Right lobe of liver (tissue), 6 donors: Measurements from ENCODE around the gene PLRG1. TPM values are rescaled to one million over a fixed set of nuclear protein-coding genes. Genes with fewer than 3 reads are reported as not detected.
A peak's percentile ranks its signal among the peaks of the same experiment; 100 is the strongest.

ENCODE experiments used
- ATAC-seq, 4 donors: fragments of 200-7000 bp; cut with Tn5 transposase; one replicate each; pipeline ENCODE4 v1.9.1; 2020; ENCODE audit warnings: mild to moderate bottlenecking in 4 of 4, moderate library complexity in 4 of 4
- DNase-seq, 3 donors: peaks; one replicate each; pipeline ENCODE4 v3.0.0-alpha.2; 2020
- H3K27ac ChIP-seq, 3 donors: fragments of 200-600 bp; one replicate each; pipeline ENCODE4 v1.8.0; 2022
- H3K27me3 ChIP-seq, 2 donors: fragments of 200-600 bp; one replicate each; pipeline ENCODE4 v1.8.0; 2022
- H3K36me3 ChIP-seq, 4 donors: fragments of 200-600 bp; sonication (generic) in 1 of 4; one replicate each; pipeline versions ENCODE4 v1.5.1 to v1.8.0; 2017 to 2022; ENCODE audit warnings: control low read depth in 1 of 4
- H3K4me1 ChIP-seq, 4 donors: fragments of 200-600 bp; sonication (generic) in 1 of 4; one replicate each; pipeline versions ENCODE4 v1.5.1 to v1.8.0; 2017 to 2022; ENCODE audit warnings: control low read depth in 1 of 4
- H3K4me3 ChIP-seq, 3 donors: fragments of 200-600 bp; one replicate each; pipeline ENCODE4 v1.8.0; 2022
- H3K9me3 ChIP-seq, 4 donors: fragments of 200-600 bp; sonication (generic) in 1 of 4; one replicate each; pipeline versions ENCODE4 v1.5.1 to v1.8.0; 2017 to 2022; ENCODE audit warnings: control low read depth in 1 of 4
- POLR2A ChIP-seq: fragments of 450-650 bp; IDR thresholded peaks from one replicate; pipeline ENCODE4 v1.6.1; 2017; ENCODE audit warnings: antibody characterized with exemption, mild to moderate bottlenecking
- WGBS: methylation state at CpG from one replicate; pipeline ENCODE4 v1.1.6; 2018; ENCODE audit warnings: low coverage, low lambda C conversion rate; ENCODE audit not compliant: insufficient coverage; ENCODE audit errors: missing lambda C conversion rate; 5-methylcytosine and 5-hydroxymethylcytosine counted together
- intact Hi-C, 2 donors: fragments of 100-400 bp; cut with DNase I; formaldehyde crosslinking; loops; one replicate each; pipeline versions ENCODE4 v1.11.2 to v1.14.1; 2022
- total RNA-seq, 6 experiments: library from RNA; depleted of rRNA in 2 of 6; stranded (reverse); fragments of >200 nt in 2 of 6; fragmentation: NEBNext Ultra II Directional in 3 of 6; extraction: Animal tissue kit (Norgen Biotek cat#: 25700) in 3 of 6; gene quantifications; one replicate each; pipeline versions ENCODE4 v1.1.0 to v1.2.4, GENCODE V29; 2016 to 2023
- TF ChIP-seq, protein P1 (sequence below), 4 donors: fragments of 200-600 bp in 3 of 4; fragments of 450-650 bp in 1 of 4; IDR thresholded peaks; one replicate each; pipeline versions ENCODE4 v1.5.1 to v1.8.0; 2016 to 2022; ENCODE audit warnings: antibody characterized with exemption in 4 of 4, mild to moderate bottlenecking in 2 of 4
- donor health status: DM: no; HTN: yes; CAD: no.
- donor health status: DM: no; HTN: no; CAD: no.
- donor health status: DM: no; HTN: no; CAD: no.
- donor health status: DM: no; HTN: yes; CAD: no.
- donor health status: DM: no; HTN: yes; CAD: no.

PLRG1 gene
- total RNA-seq, 6 experiments from 2014 or later: 33.1 to 55.8 (median 39.2) TPM

DNA sequence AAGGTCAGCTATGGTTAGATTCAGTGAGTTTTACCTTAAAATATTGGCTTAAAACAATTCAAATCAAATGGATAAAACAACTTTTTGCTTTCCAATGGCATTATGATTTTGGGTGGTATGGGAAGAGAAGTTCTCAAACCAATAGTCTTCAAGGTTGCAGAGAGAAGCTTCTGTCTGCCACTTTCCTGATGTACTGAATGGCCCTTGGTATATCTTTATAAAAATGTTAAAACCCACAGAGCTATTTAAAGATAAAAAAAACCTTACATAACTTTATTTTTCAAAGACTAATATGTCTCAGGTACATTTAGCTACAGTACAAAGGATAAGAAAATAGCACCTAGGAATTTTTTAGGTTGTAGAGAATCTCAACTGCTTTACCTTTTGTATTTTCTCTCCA lies 33.5 kb upstream of the PLRG1 start:
- intact Hi-C loops: no loop called here
- peak overlapping the region in 2 of 3 donors; percentile 8 to 90 for H3K27ac ChIP-seq
- no peak for DNase-seq
- TF ChIP-seq, protein P1, sequence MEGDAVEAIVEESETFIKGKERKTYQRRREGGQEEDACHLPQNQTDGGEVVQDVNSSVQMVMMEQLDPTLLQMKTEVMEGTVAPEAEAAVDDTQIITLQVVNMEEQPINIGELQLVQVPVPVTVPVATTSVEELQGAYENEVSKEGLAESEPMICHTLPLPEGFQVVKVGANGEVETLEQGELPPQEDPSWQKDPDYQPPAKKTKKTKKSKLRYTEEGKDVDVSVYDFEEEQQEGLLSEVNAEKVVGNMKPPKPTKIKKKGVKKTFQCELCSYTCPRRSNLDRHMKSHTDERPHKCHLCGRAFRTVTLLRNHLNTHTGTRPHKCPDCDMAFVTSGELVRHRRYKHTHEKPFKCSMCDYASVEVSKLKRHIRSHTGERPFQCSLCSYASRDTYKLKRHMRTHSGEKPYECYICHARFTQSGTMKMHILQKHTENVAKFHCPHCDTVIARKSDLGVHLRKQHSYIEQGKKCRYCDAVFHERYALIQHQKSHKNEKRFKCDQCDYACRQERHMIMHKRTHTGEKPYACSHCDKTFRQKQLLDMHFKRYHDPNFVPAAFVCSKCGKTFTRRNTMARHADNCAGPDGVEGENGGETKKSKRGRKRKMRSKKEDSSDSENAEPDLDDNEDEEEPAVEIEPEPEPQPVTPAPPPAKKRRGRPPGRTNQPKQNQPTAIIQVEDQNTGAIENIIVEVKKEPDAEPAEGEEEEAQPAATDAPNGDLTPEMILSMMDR (IDR thresholded peaks at IDR 0.05): no peak
- no peak for TF ChIP-seq POLR2A
- H3K9me3 ChIP-seq: no peaks in the 10 kb centered on the region
- H3K27me3 ChIP-seq: no peaks in the 10 kb centered on the region
- no peak overlapping the region for H3K4me3 ChIP-seq
- peaks cover 0 to 8% (median 0%) of the 10 kb centered on the region in 4 donors for H3K4me1 ChIP-seq
- peak in 2 of 4 donors; percentile 0 to 1 for ATAC-seq
- peaks cover 0 to 39% (median 20%) of the 10 kb centered on the region in 4 donors for H3K36me3 ChIP-seq

DNA sequence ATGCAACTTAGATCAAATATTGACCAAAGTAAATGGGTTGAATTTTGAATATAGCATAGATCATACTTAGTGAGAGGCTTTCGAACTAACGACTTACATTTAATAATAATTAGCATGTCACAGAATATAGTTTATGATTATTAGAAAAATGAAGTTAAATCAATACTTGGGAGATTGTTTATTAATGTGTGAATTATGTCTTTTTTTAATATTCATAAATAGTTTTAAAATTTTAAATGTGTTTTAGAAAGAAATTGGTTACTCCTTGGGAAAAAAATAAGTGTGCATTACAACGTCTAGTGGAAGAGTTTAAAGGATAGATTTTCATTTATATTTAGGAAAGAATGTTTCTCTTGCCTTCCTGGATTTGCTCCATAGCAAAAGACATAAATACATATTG lies 33.0 kb upstream of the PLRG1 start:
- 22% methylated on average over 3 of the region's 3 CpGs for WGBS
- no peak for TF ChIP-seq POLR2A
- TF ChIP-seq, protein P1 (IDR thresholded peaks at IDR 0.05): no peak

DNA sequence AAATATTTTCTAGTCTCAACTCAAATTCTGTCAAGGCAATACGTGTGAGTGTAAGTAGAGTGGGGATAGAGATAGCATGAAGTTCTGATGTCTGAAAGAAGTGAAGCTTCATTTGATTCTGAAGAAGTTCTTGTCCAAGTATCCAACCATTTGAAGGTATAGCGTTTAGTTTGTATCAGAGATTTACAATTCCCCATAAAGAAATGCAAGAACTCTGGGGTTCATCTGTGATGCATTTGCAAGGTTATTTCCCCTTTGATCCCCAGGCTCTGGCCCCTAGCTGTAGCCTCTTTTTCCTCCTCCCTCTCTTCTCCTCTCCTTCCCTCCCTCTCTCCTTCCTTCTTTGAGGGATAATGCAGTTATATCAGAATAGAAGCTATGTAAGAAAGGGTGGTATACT lies 32.5 kb upstream of the PLRG1 start:
- TF ChIP-seq, protein P1 (IDR thresholded peaks at IDR 0.05): no peak
- TF ChIP-seq POLR2A: peak; percentile 55
- peaks cover 0 to 30% (median 14%) of the 10 kb centered on the region in 4 donors for H3K36me3 ChIP-seq
- H3K9me3 ChIP-seq: no peaks in the 10 kb centered on the region
- ATAC-seq: peak in 2 of 4 donors; percentile 3 to 28
- peaks cover 0 to 17% (median 4%) of the 10 kb centered on the region in 4 donors for H3K4me1 ChIP-seq
- intact Hi-C loops: no loop called here
- H3K27me3 ChIP-seq: no peaks in the 10 kb centered on the region
- peak overlapping the region in 1 of 3 donors; percentile 48 for H3K27ac ChIP-seq
- WGBS: 27% methylated on average over 2 of the region's 2 CpGs
- H3K4me3 ChIP-seq: no peak overlapping the region
- DNase-seq: no peak

More for the DNA sequence above, 33.0 kb upstream of the PLRG1 start:
- H3K27ac ChIP-seq: peak overlapping the region in 2 of 3 donors; percentile 8 to 90
- no peaks in the 10 kb centered on the region for H3K9me3 ChIP-seq
- H3K4me1 ChIP-seq: peaks cover 0 to 12% (median 2%) of the 10 kb centered on the region in 4 donors
- no peaks in the 10 kb centered on the region for H3K27me3 ChIP-seq
- no peak for DNase-seq
- H3K36me3 ChIP-seq: peaks cover 0 to 35% (median 18%) of the 10 kb centered on the region in 4 donors
- H3K4me3 ChIP-seq: no peak overlapping the region
- ATAC-seq: peak in 1 of 4 donors; percentile 3
- intact Hi-C loops: no loop called here

DNA sequence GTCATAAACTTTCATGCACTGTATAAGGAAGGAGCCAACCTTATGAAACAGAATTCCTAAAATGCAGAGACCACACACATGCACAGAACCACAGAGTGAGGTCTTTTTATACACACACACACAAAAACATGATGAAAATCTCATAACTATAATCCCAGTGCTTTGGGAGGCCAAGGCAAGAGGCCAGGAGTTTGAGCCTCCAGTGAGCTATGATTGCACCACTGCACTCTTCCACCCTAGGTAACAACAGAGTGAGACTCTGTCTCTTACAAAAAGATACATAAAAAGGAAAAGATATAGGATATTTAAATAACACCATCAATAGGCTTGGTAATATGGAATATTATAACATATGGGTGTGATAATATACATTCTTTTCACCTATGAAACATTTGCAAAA lies 29.7 kb upstream of the PLRG1 start:
- Histone ChIP-seq H3K4me3 (no peak overlapping the region), H3K27me3 (no peaks in the 10 kb centered on the region), H3K4me1 (peaks cover 0 to 31% (median 7%) of the 10 kb centered on the region in 4 donors), H3K36me3 (peaks cover 0 to 2% (median 0%) of the 10 kb centered on the region in 4 donors), H3K9me3 (no peaks in the 10 kb centered on the region), H3K27ac (peak overlapping the region in 1 of 3 donors; percentile 7)
- TF ChIP-seq, protein P1 (IDR thresholded peaks at IDR 0.05): no peak
- no peak for TF ChIP-seq POLR2A
- intact Hi-C loops: no loop called here
- DNase-seq: no peak
- no peak for ATAC-seq

DNA sequence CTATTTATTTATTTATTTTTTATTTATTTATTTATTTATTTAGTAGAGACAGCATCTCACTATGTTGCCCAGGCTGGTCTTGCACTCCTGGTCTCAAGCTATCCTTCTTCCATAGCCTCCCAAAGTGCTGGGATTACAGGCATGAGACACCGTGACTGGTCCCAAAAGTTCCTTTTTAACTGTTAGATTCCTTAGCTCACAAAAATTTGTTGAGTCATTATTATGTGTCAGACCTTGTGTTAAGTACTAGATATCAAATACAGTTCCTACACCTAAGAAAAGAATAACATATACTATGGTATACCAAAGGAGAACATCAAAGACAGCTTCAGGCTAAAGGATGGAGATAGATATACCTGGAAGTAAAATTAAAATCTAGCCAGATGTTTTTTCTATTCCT lies 28.7 kb upstream of the PLRG1 start:
- ATAC-seq (no peak), DNase-seq (no peak)
- Histone ChIP-seq H3K36me3 (no peaks in the 10 kb centered on the region), H3K27ac (peak overlapping the region in 1 of 3 donors; percentile 84), H3K27me3 (no peaks in the 10 kb centered on the region), H3K4me3 (no peak overlapping the region), H3K9me3 (no peaks in the 10 kb centered on the region), H3K4me1 (peaks cover 0 to 31% (median 7%) of the 10 kb centered on the region in 4 donors)
- TF ChIP-seq POLR2A: no peak
- TF ChIP-seq, protein P1 (IDR thresholded peaks at IDR 0.05): no peak
- WGBS: 59% methylated on average over 1 of the region's 1 CpG
- intact Hi-C loops: no loop called here
